Activated naive CD4-positive, alpha-beta T cell treated with anti-CD3 and anti-CD28 coated beads for 36 hours (primary cell): ENCODE results near the gene CD247. TPM values are rescaled to one million over a fixed set of nuclear protein-coding genes. Genes with fewer than 3 reads are reported as not detected.

Experiments used
- CTCF ChIA-PET: fragments of 350-600 bp; sonication (Branson Sonifier 250); formaldehyde crosslinking; loops from one replicate; lab custom pipeline; 2021; ENCODE audit warnings: antibody characterized with exemption; lab: Charles Lee
- DNase-seq: peaks from one replicate; pipeline ENCODE4 v3.0.0-alpha.2; 2020
- H3K27ac Mint-ChIP-seq: one replicate; pipeline ENCODE4 v1.8.0; 2021; ENCODE audit warnings: mild to moderate bottlenecking, mixed read lengths
- H3K27me3 Mint-ChIP-seq: one replicate; pipeline ENCODE4 v1.8.0; 2021; ENCODE audit warnings: low read depth, mixed read lengths
- H3K36me3 Mint-ChIP-seq: one replicate; pipeline ENCODE4 v1.8.0; 2021; ENCODE audit warnings: low read depth, mixed read lengths
- H3K4me1 Mint-ChIP-seq: one replicate; pipeline ENCODE4 v1.8.0; 2021; ENCODE audit warnings: low read depth, mixed read lengths
- H3K4me3 Mint-ChIP-seq: one replicate; pipeline ENCODE4 v1.8.0; 2021; ENCODE audit warnings: mild to moderate bottlenecking, moderate library complexity, mixed read lengths
- H3K9me3 Mint-ChIP-seq: one replicate; pipeline ENCODE4 v1.8.0; 2021; ENCODE audit warnings: mixed read lengths
- intact Hi-C: fragments of 100-400 bp; cut with micrococcal nuclease; formaldehyde crosslinking; loops from one replicate; pipeline ENCODE4 v1.15.1; 2023
- total RNA-seq, 2 experiments: library from RNA; stranded (reverse); gene quantifications; one replicate each; pipeline ENCODE4 v1.2.3, GENCODE V29; 2021

Gene CD247
- total RNA-seq, 2 experiments from 2014 or later: 73.5 to 78.3 TPM

DNA sequence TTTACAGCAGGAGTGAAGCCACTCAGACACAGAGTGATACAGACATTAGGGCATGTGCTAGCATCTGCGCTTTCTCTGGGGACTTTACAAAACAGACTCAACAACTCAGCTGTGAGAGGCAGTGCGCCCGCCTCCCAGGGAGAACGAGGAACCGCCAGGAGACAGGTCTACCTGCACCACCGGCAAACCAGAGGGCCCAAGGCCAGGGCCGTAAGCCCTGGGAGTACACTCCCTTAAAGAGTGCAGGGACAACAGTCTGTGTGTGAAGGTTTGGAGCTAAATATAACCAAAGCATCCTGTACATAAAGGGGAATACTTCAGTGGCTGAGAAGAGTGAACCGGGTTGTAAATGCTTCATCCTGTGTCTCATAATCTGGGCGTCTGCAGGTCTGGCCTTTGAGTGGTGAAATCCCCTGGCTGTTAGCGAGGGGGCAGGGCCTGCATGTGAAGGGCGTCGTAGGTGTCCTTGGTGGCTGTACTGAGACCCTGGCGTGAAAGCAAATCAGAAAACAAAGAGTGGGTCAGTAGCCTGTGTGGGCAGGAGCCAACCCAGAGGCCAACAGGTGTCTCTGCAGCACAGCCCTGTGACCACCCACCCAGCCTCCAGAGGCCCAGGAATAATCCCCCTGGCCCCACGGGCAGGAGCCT is 86.9 kb downstream of the CD247 start:
- DNase-seq: no peak
- no peaks in the 10 kb centered on the region for H3K9me3 Mint-ChIP-seq
- intact Hi-C loops: loop anchor here (10.0 kb wide), 1 partner anchor 517 kb away; no protein-coding TSS in a partner anchor
- CTCF ChIA-PET: interaction anchor here (1.0 to 3.9 kb wide), 4 partner anchors 9 to 109 kb away, joined by 3 to 17 read pairs (median 6); no protein-coding TSS in a partner anchor
- no peak overlapping the region for H3K4me3 Mint-ChIP-seq
- peaks cover 56% of the 10 kb centered on the region for H3K4me1 Mint-ChIP-seq
- peaks cover 23% of the 10 kb centered on the region for H3K36me3 Mint-ChIP-seq
- H3K27me3 Mint-ChIP-seq: no peaks in the 10 kb centered on the region
- peak overlapping the region; percentile 56 for H3K27ac Mint-ChIP-seq

GRCh38 chr1:167430849-167431242 is 87.5 kb downstream of the CD247 start:
- H3K36me3 Mint-ChIP-seq: peaks cover 21% of the 10 kb centered on the region
- CTCF ChIA-PET: interaction anchor here (1.0 to 1.8 kb wide), 3 partner anchors 10 to 109 kb away, joined by 3 to 7 read pairs (median 6); no protein-coding TSS in a partner anchor
- no peaks in the 10 kb centered on the region for H3K27me3 Mint-ChIP-seq
- H3K27ac Mint-ChIP-seq: peak overlapping the region; percentile 56
- peaks cover 51% of the 10 kb centered on the region for H3K4me1 Mint-ChIP-seq
- intact Hi-C loops: loop anchor here (10.0 kb wide), 1 partner anchor 516 kb away; no protein-coding TSS in a partner anchor
- no peak overlapping the region for H3K4me3 Mint-ChIP-seq
- no peaks in the 10 kb centered on the region for H3K9me3 Mint-ChIP-seq
- no peak for DNase-seq

GRCh38 chr1:167430134-167430848 is 88.0 kb downstream of the CD247 start:
- Mint-ChIP-seq H3K36me3 (peaks cover 17% of the 10 kb centered on the region), H3K4me1 (peaks cover 50% of the 10 kb centered on the region), H3K4me3 (no peak overlapping the region), H3K27me3 (no peaks in the 10 kb centered on the region), H3K27ac (peak overlapping the region; percentile 74), H3K9me3 (no peaks in the 10 kb centered on the region)
- DNase-seq: no peak
- CTCF ChIA-PET: interaction anchor here (1.0 to 1.8 kb wide), 4 partner anchors 8 to 110 kb away, joined by 3 to 7 read pairs (median 4); no protein-coding TSS in a partner anchor
- intact Hi-C loops: loop anchor here (10.0 kb wide), 1 partner anchor 515 kb away; no protein-coding TSS in a partner anchor

GRCh38 chr1:167429612-167430011 is 88.7 kb downstream of the CD247 start:
- no peak for DNase-seq
- Mint-ChIP-seq H3K4me1 (peaks cover 48% of the 10 kb centered on the region), H3K9me3 (no peaks in the 10 kb centered on the region), H3K27me3 (no peaks in the 10 kb centered on the region), H3K4me3 (no peak overlapping the region), H3K27ac (peak overlapping the region; percentile 24), H3K36me3 (peaks cover 15% of the 10 kb centered on the region)
- CTCF ChIA-PET: interaction anchor here (1.0 to 1.4 kb wide), 2 partner anchors 9 to 104 kb away, joined by 3 read pairs; no protein-coding TSS in a partner anchor
- intact Hi-C loops: loop anchor here (10.0 kb wide), 1 partner anchor 515 kb away; no protein-coding TSS in a partner anchor

DNA sequence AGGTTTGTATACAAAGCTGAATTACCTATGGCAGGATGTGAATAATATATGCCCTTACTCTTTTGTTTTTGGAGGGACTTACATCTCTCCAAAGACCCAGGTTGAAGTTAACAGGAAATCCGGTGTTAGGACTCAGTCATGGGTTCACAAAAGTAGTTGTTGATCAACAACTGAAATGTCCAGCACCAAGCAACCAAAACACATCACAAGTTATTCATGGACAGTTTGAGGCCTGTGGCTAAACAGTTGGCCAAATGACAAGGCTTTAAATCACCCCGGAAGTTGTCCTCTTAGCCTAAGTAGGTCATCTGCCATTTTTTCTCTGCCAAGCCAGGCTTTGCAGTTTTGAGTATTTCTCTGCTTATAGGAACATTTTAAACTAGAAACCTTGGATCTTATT is 89.9 kb downstream of the CD247 start:
- CTCF ChIA-PET: interaction anchor here (1.0 kb wide), 1 partner anchor 106 kb away, joined by 3 read pairs; no protein-coding TSS in a partner anchor
- Mint-ChIP-seq H3K9me3 (no peaks in the 10 kb centered on the region), H3K27me3 (no peaks in the 10 kb centered on the region), H3K4me1 (peaks cover 43% of the 10 kb centered on the region), H3K4me3 (no peak overlapping the region), H3K36me3 (peaks cover 11% of the 10 kb centered on the region), H3K27ac (peak overlapping the region; percentile 51)
- no peak for DNase-seq
- intact Hi-C loops: no loop called here

- DNase-seq: no peak
- no peaks in the 10 kb centered on the region for H3K27me3 Mint-ChIP-seq
- CTCF ChIA-PET: interaction anchor here (1.7 to 1.8 kb wide), 2 partner anchors 10 to 106 kb away, joined by 4 to 5 read pairs; no protein-coding TSS in a partner anchor
- H3K27ac Mint-ChIP-seq: no peak overlapping the region
- peaks cover 43% of the 10 kb centered on the region for H3K4me1 Mint-ChIP-seq
- peaks cover 7% of the 10 kb centered on the region for H3K36me3 Mint-ChIP-seq
- H3K9me3 Mint-ChIP-seq: no peaks in the 10 kb centered on the region
- intact Hi-C loops: no loop called here
- H3K4me3 Mint-ChIP-seq: no peak overlapping the region
These were observed 90.5 kb downstream of the CD247 start for GRCh38 chr1:167427848-167428247.

- Mint-ChIP-seq H3K27me3 (no peaks in the 10 kb centered on the region), H3K9me3 (no peaks in the 10 kb centered on the region), H3K4me1 (peaks cover 40% of the 10 kb centered on the region), H3K4me3 (no peak overlapping the region), H3K36me3 (peaks cover 4% of the 10 kb centered on the region), H3K27ac (no peak overlapping the region)
- no peak for DNase-seq
- intact Hi-C loops: no loop called here
- CTCF ChIA-PET: interaction anchor here (0.7 to 1.8 kb wide), 4 partner anchors 9 to 113 kb away, joined by 4 to 5 read pairs (median 4); no protein-coding TSS in a partner anchor
These were observed 91.6 kb downstream of the CD247 start for GRCh38 chr1:167426716-167427115.

DNA sequence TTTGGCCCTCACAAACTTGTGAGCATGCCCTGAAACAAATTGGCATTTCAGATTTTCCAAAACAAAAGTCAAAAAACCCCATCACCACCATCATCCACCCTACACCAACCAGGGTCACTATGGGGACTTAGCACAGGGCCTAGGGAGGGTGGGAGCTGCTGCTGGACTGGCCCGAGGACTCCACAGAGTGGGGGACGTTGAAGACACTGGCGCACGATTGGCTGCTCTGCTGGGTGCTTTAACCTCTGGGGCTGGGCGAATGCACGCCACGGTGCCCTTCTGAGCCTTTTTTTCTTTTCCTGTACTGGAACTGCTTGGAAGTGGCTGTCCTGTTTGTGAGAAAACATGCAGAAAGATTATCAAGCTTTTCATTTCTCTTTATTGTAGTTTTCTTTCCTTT is 92.8 kb downstream of the CD247 start:
- H3K4me1 Mint-ChIP-seq: peaks cover 34% of the 10 kb centered on the region
- peaks cover 1% of the 10 kb centered on the region for H3K36me3 Mint-ChIP-seq
- intact Hi-C loops: no loop called here
- CTCF ChIA-PET: interaction anchor here (0.8 to 1.4 kb wide), 6 partner anchors 16 to 562 kb away, joined by 3 to 11 read pairs (median 4); no protein-coding TSS in a partner anchor
- H3K9me3 Mint-ChIP-seq: no peaks in the 10 kb centered on the region
- DNase-seq: no peak
- no peak overlapping the region for H3K4me3 Mint-ChIP-seq
- H3K27me3 Mint-ChIP-seq: no peaks in the 10 kb centered on the region
- H3K27ac Mint-ChIP-seq: peak overlapping the region; percentile 20

DNA sequence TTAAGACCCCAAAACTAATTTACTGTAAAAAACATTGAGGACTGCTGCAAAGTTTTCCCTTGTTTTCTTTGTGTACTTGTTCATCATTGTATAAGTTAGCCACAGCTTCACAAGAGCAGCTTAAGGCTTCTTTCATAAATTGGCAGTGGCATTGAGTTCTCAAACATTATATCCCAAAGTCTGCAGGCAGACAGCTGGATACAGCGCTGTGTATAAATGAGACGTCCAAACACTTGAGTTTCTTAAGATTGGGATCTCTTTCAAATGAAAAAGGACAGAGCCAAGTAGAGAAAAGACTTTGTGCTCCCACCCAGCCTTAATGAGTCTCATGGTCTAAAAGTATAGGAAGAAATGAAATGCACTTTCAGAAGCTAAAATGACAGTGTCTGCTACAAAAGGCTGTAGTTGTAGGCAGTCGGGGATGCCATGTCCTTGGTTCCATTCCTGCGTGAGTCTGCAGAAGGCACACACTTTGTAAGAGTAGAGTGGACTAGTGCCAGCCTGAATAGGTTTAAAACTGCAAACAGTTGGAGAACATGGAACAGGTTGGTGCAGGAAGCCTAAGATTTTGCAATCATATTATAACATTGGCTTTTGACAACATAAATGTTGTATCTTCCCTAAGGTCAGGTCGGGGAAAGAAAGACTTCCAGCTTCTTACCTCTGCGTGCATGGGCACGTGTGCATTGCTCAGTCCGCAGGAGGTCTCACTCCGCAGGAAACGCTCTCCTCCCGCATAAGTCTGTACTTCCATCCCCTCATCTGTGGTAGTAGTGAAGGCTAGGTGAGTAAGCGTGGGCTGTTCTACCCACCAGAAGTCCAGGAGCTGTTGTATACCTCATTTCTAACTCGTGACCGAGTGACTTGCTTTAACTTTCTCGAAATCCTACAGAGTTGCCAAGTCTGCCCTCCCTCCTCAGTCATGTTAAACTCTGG is 94.4 kb downstream of the CD247 start:
- CTCF ChIA-PET: interaction anchor here (0.6 to 2.5 kb wide), 5 partner anchors 15 to 136 kb away, joined by 3 to 11 read pairs (median 6); no protein-coding TSS in a partner anchor
- H3K4me3 Mint-ChIP-seq: no peak overlapping the region
- H3K36me3 Mint-ChIP-seq: no peaks in the 10 kb centered on the region
- DNase-seq: no peak
- H3K9me3 Mint-ChIP-seq: no peaks in the 10 kb centered on the region
- H3K4me1 Mint-ChIP-seq: peaks cover 22% of the 10 kb centered on the region
- H3K27me3 Mint-ChIP-seq: no peaks in the 10 kb centered on the region
- intact Hi-C loops: no loop called here
- H3K27ac Mint-ChIP-seq: no peak overlapping the region

GRCh38 chr1:167420510-167420909 is 97.8 kb downstream of the CD247 start:
- Mint-ChIP-seq H3K4me3 (no peak overlapping the region), H3K27me3 (no peaks in the 10 kb centered on the region), H3K4me1 (peaks cover under 1% of the 10 kb centered on the region), H3K27ac (no peak overlapping the region), H3K36me3 (peaks cover 3% of the 10 kb centered on the region), H3K9me3 (no peaks in the 10 kb centered on the region)
- CTCF ChIA-PET: no interaction called here
- DNase-seq: no peak
- intact Hi-C loops: no loop called here

DNA sequence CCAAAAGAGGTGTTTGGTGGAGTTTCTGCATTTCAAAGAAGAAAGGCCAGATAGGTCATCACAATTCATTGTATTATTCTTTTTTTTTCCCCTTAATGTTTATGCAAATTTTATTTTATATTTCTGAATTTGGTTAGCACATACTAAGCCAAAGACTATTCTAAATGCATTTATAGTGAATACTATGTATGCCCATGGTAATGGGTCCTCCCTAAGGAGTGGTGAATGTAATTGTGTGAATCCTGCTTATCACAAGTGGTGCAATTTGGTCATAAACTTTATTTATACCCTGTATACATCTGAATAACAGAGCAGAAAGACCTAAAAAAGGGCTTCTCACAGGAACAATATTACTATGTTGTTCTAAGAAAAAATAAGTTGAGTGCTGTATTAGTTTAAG is 99.1 kb downstream of the CD247 start:
- no peaks in the 10 kb centered on the region for H3K27me3 Mint-ChIP-seq
- peaks cover 5% of the 10 kb centered on the region for H3K4me1 Mint-ChIP-seq
- DNase-seq: no peak
- no peak overlapping the region for H3K4me3 Mint-ChIP-seq
- no peaks in the 10 kb centered on the region for H3K9me3 Mint-ChIP-seq
- CTCF ChIA-PET: interaction anchor here (1.4 to 2.0 kb wide), 2 partner anchors 116 to 121 kb away, joined by 4 to 7 read pairs; no protein-coding TSS in a partner anchor
- H3K36me3 Mint-ChIP-seq: peaks cover 4% of the 10 kb centered on the region
- no peak overlapping the region for H3K27ac Mint-ChIP-seq
- intact Hi-C loops: no loop called here
